Suppressor macrophage treated with lipopolysaccharide for 4 hours (primary cell): ENCODE results near the gene SLC24A4.

Experiments
- DNase-seq: peaks from one replicate; pipeline ENCODE4 v3.0.0-alpha.2; 2020

The SLC24A4 gene

DNA sequence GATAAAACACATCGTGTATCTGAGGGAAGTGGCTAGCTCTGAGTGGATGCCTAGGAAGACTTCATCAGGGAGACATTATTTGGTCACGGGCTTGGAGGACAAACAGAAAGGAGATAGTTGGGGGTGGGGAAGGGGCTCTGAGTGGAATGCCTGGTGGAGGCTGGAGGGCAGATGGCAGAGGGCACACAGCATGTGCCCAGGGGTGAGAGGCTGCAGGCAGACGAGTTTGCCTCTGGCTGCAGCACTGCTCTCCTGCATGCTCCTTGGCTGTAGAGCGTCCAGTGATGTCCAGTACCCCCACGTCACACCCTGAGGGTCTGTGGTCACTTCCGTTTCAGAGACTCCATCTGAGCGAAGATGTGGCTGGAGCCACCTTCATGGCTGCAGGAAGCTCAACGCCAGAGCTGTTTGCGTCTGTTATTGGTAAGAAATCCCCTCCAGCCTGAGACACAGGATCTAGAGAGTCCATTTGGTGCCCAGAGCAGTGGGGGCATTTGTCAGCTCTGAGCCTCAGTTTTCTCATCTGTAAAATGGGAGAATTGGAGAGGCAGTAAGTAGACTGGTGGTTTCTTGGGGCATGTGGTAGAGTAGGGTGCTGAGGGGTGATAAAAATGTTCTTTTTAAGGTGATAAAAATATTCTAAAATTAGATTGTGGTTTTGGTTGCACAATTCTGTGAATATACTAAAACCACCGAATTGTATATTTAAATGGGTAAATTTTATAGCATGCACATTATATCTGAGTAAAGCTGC is 119.0 kb downstream of the SLC24A4 start:
- DNase-seq, result no peak

DNA sequence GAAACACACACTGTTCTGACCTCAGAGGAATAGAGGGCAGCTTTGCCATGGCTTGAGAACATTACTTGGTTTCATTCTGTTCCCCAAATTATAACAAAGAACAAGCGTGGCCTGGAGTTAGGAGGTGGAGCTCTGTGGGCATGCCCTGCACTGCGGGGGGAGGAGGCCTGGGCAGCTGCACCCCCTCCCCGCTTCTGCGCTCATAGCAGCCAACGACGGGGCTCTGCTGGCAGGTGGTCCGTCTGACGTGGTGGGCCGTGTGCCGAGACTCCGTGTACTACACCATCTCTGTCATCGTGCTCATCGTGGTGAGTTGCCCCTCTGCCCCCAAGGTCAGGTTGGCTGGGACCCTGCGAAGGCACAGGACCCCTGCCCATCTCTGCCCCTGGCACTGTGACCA is 120.2 kb downstream of the SLC24A4 start:
- DNase-seq, result no peak

DNA sequence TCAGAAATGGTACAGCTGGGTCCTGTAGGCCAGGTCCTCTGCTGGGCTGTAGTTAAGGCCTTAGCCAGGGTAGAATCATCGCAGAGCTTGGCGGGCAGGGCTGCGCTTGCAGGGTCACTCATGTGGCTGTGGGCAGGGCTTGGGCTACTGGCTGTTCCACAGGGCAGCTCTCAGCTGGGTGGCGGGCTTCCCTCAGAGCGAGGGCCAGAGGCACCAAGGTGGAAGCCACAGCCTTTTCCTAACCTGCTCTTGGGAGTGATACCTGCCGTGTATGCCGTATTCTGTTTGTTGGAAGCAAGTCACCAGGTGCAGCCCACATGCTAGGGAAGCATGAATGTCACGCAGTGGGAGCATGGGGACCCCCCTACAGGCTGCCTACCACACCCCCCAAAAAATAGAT is 120.8 kb downstream of the SLC24A4 start:
- DNase-seq, result no peak

DNA sequence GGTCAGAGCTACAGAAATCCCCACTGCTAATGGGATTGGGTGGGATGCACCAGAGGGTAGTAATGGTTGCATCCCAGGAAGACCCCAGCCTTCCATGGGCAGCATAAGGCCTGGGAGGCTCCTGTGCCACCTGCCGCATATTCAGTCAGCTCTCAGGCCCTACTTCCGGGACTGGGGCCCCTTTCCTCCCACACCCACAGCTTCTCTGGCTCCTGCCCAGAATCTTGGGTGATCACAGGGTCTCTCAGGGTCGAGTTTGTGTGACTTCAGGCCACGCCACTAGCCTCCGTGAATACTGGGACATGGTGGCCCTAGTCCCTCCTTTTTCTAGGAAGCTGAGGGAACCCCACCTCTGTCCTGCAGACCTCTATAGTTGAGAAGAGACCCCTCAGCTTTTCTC is 123.8 kb downstream of the SLC24A4 start:
- no peak for DNase-seq

DNA sequence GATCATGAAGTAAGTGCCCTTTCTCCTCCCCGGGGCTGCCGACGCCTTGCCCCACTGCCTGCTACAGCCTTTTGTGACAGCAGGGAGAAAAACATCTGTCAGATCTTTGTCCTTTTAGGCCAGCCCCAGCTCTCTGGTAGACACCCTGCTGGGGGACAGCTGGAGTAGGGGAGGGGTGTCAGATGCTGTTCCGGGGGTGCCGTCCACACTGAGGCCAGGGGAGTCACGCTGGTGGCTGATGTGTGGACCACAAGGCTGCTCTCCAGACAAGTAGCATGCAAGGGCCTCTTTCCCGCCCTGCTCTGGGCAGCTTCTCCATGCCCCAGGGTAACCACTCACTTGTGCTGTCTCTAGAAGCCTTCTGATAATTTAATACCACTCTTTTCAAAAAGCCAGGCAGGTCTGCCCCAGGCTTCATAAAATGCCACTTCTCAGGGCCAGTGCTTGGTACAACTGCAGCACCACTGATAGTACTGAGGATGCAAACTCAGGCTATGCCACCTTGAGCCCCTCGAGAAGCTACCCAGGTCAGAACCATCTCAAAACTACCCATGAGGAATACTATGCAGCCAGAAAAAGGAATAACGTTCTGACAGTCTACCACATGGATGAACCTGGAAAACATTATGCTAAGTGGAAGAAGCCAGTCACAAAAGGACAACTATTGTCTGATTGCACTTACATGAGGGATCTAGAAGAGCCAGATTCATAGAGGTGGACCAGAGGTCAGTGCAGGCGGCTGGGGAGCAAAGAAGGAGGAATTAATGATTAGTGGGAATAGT is 124.6 kb downstream of the SLC24A4 start:
- no peak for DNase-seq

DNA sequence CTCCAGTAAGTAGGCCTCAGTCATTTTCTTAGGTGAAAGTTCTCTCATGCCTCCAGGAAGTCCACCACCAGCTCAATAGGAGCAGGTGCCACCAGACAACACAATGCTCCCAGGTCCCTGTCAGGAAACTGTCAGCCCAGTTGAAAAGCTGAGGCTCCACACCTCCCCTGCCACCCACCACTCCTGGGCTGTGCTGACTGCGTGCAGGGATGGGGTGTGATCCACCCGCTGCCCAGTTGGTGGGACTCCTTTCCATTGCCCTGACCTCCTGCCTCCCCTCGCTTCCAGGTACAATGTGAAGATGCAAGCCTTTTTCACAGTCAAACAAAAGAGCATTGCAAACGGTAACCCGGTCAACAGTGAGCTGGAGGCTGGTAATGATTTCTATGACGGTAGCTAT is 125.8 kb downstream of the SLC24A4 start:
- no peak for DNase-seq

DNA sequence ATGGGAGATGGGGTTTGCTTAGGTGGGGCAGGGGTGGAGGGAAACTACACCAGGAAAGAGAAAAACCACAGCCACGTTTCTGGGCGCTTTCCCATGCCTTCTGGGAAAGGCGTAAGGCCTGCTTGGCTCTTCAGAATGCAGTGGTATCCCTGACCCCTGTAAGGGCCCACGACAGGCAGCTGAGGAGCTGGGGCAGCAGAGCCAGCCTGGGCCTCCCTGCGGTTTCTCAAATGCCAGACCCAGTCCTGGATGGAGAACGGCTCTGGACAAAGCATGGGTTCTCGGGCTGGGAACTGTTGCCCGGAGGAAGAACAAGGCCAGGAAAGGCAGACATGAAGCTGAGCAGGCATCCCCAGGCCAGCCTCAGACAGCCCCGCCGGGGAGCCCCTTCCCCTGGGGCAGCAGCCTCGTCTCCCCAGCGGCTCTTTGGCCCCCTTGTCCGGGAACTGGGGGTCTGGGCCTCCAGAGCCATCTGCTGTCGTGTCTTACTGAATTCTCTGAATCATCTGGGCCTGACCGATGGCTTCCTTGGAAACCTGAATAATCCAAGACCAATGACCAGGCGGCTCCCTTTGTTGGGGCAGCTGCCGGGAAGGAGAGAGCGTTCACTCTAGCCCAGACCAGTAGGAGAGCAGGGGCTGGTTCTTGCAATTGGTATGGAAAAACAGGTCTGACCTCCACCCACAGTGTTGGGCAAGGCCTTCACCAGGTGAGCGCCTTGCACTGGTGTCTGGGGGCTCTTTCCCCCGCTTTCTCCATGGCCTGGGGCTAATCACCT is 126.6 kb downstream of the SLC24A4 start:
- DNase-seq, result no peak

DNA sequence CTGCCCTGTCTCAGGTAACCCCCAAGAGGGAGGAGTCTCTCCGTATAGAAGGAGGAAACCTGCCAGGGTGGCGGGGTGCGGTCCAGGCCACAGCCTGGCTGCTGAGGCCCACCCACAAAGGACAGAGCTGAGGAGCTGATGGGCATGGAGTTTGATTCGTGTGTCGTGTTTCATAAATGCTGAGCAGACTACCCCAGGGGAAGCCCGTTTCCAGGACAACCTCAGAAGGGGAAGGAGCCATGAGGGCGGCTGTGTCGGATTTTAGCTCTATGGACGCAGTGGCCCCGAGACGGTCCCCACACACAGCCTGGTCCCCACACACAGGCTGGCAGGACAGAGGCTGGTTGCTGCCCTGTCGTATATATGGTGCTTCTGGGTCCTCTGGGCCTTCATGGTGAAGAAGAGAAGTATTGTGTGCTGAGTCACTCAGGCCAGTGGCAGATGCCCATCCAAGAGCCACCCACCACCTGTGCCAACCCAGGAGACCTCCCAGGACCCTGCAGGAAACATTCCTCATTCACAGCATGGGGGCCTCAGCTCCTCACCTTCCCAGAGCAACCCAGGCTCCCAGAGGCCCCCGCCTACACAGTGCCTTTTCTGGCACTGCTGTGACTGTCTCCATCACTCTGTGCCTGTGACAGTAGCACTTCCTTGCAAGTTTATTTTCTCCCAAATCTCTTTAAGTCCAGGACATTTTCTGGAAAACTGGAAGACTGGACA is 127.5 kb downstream of the SLC24A4 start:
- DNase-seq, result no peak

DNA sequence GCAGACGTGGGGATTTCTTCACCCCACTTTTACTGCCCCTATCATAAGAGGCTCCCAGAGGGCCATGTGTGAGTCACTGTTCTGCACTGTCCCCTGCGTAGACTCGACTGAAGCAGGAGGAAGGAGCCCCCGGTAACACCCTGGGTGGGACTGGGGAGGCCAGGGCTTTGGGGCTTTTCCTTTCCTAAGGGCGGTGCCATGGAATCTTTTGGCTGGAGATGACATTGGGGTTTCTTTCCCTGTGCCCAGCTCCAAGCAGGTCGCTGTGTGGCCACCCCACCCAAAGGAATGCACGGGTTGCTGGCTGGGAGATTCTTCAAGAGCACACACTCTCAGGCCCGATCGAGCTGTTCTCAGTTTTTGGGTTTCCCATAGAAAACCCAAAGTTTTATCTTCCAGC is 128.3 kb downstream of the SLC24A4 start:
- DNase-seq, result no peak

DNA sequence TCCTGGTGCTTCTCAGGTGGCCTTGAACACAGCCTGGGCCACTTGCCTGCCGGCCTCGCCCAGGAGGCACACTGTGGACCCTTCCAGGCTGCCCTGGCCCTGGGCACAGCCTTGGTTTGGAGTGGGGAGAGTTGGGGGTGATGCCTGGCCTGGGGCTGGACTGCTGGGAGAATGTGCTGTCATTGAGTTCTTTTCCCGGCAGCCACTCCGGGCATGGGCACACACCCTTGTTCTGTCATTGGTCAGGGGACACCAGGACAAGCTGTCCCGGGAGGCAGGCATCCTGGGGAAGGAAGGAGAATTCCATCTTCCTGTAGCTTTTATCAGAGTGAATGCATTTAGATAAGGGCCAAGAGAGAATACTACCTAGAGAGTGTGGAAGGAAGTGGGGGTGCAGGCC is 128.8 kb downstream of the SLC24A4 start:
- DNase-seq, result no peak

DNA sequence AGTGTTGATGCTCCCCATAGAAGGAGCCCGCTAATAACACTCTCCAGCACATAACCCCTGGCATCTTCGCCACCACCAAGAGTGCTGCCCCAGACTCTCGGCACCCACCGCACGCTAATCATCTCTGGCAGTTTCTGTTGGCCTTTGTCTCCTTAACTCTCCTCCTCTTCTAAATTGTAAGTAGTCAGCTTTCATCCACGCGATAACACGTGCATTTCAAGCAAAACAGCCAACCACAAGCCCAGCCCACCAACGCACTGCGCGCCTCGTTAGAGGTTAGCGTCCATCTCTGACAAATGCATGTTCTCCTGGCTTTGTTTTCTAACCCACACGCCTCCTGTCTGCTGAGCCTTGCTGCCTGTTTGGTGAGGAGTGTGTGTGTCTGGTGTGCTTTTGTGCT is 129.5 kb downstream of the SLC24A4 start:
- DNase-seq, result no peak

DNA sequence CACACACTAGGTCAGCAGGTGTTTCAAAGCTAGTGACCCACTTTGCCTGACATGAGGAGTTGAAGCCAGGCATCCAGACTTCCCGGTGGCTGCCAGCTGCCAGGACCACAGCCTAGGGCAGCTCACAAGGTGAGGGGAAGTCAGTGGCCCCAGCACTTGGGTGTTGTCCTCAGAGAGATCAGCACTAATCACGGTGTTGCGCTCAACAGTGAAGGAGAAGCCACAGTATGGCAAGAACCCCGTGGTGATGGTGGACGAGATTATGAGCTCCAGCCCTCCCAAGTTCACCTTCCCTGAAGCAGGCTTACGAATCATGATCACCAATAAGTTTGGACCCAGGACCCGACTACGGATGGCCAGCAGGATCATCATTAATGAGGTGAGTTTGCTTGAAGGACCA is 130.7 kb downstream of the SLC24A4 start:
- DNase-seq, result no peak

DNA sequence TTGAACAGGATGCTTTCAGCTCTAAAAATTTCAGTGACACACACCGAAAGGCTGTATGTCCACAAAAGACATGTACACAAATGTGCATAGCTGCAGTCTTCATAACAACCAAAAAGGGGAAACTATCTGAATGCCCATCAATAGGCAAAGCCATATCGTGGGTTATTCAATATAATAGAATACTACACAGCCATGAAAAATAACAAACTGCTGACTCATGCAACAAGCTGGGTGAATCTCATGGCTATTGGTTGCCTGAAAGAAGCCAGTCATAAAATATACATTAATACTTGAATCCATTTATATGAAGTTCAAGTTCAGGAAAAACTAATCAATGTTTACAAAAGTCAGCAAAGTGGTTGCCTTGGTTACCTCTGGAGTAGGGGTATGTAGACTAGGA is 132.3 kb downstream of the SLC24A4 start:
- no peak for DNase-seq

DNA sequence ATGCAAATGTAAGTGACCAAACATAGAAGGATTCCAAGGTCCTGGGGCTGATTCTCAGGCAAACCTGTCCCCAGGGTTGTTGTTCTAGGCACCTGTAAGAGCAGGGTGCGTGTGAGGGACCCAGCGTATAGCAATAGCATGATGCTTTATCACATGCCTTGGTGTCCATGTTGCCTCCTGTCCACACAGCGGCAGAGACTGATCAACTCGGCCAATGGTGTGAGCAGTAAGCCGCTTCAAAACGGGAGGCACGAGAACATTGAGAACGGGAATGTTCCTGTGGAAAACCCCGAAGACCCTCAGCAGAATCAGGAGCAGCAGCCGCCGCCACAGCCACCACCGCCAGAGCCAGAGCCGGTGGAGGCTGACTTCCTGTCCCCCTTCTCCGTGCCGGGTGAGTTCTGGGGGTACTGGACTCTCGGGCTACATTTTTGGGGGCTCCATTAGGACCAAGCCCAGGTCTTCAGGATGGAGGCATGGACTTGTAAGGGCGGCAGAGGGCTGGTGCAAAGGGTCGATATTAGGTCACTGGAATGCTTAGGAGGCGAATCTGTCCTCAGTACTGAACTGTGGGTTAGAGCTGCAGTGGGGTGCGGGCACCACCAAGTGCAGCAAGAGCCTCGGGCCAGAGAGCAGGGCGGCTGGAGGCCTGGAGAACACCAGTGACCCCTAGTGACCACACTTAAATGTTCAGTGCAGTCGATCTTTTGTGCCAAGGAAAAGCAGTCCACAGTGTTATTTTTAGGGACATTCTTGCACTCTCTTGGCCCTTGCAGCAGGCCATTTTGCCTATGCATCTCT is 133.4 kb downstream of the SLC24A4 start:
- peak; percentile 89 for DNase-seq

DNA sequence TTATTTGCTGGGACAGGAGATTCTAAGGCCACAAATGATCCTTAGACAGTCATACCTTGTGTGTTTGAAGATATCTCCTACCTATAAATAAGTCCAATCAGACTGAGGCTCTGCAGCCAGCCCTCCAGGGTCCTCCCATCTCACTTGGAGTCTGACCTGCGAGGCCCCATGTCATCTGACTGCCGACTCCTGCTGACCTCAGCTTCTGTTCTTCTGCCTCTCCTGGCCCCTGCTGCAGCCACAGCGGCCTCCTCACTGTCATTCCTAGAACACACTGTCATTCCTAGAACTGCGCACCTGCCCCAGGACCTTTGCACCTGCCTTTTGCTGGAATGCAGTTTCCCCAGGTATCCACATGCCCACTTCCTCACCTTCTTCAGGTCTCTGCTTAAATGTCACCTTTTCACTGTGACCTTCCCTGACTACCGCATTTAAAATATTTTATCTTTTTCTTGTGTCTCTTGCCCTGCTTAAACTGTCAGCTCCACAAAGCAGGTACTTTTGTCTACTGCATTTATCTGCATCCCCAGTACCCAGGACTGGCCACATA is 134.1 kb downstream of the SLC24A4 start:
- no peak for DNase-seq

DNA sequence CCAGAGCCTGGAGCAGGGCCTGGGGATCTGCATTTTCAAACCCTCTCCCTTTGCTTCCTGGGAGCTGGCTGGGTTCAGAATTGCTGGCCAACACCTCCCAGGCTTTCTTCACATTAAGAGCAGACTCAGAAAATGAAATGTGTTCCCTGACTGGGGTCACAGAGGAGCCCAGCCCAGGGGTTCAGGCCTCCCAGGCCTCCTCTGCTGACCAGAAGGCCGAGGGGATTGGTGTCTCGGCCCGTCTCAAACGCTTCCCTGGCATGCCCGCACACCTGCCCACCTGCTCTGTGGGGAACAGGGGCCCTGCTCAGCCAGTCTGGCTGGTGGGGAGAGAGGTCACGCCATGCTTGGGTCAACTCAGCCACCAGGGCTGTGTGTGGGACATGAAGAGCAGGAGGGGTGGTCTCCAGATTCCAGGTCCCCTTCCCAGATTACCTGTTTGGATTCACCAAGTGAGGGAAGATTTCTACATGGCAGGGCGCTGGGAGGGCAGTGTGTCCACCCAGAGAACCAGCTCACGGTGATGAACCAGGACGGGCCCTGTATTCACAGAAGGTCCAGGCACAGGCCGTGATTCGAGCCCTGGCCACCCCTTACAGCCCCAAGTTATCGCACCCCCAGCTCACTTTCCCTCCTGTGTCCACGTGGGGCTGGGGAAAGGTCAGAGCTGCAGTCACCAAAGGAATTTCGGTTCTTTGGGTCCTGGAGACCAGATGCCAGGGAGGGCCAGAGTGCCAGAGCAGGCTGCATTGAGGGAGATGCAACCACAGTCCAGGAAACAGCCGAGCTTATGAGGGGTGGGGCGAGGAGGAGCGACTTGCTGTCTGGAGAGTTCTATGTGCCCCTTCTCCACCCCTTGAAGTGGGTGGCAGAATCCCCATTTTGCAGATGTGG is 135.4 kb downstream of the SLC24A4 start:
- no peak for DNase-seq

DNA sequence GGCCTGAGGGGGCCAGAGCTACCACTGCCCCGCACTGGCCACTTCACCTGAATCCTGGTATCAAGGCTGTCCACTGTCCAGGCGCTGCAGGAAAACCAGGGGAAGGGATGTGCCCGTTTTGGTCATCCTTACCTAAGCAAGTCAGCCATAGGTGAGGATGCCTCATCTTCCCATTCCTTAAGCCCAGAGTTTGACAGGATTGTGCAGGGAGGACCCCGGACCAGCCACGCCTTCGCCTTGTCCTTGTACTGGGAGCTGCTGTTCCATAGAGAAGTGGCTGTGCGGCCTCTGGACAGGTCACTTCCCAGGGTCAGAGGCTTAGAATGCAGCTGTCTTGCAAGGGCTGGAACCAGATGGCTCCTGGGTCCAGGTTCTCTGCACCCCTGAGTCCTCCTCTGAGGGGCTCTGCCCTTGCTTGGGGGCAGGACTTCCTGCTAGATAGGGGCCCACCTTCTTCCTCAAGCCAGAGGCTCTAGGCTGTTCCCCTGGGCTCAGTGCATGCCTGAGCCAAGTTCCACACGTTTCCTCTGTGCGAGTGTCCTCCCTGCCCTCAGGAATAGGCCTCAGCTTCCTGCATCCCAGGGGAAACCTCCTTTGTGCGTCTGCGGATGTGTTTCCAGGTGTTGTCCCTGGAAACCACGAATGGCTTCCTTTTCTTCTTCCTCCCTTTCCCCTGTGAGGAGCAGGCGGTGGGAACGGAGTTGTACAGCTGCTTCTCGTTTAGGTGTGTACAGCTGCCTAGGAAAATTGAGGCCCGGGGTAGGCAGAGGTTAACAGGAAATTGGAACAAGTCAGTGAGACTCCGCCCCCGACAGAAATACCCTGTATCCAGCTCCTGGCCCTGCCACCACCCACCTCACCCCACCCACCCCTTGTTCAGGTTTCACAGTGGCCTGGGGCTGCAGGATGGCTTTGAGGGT is 136.3 kb downstream of the SLC24A4 start:
- no peak for DNase-seq

DNA sequence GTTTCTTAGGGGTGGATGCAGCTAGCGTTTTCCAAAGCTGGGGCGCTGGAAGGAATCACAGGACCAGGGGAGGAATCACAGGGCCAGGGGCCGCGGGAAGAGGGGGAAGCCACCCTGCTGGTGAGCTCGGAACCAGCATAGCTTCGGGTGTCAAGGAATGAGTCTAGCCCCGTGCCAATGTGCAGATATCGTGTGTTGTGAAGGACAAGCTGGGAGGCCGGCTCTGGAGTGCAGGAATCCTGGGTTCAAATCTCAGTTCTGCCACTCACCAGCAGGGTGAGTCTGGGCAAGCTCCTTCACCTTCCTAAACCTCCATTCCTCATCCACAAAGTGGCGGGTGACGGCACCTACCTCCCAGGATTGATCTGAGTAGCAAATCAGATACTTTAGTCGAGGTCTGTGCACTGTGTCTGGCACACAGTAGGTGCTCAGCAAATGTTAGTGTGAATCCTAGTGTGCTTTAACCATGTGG is 137.0 kb downstream of the SLC24A4 start:
- no peak for DNase-seq

DNA sequence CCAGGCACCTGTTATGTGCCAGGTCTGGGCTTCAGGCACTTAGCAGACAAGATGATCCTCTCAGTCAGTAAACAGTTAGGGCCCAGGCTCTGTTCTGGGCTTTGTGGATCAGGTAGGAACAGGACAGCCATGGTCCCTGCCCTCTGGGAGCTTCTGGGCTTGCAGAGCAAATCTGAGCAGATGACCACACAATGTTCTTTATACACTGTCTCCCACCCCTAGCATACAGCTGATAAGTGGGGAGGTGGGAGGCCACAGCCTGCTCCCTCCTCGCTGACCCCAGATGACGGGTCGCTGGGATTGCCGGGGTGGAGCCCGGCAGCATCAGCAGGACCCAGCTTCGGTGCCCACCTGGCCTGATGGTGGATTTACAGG is 137.6 kb downstream of the SLC24A4 start:
- DNase-seq, result no peak
